ENCODE measurements around the gene ARMH1. TPM values are rescaled to one million over a fixed set of nuclear protein-coding genes. Genes with fewer than 3 reads are reported as not detected.

The ARMH1 gene
- total RNA-seq, 1 experiment from 2014 or later: 0.15 TPM

- ATAC-seq: no peak
- intact Hi-C loops (cut with micrococcal nuclease): no loop called here
- H3K36me3 ChIP-seq (ENCODE audit: low read depth, low read length): peaks cover 12% of the 10 kb centered on the region; the same call in 1 of the 2 replicates
These were observed 32.3 kb upstream of the ARMH1 start for GRCh38 chr1:44642255-44642654.

GRCh38 chr1:44642925-44643324 is 31.6 kb upstream of the ARMH1 start:
- no peak overlapping the region for H3K9ac ChIP-seq (ENCODE audit: low read length)
- H3K27ac ChIP-seq (ENCODE audit: low read length): no peak overlapping the region
- H3K4me2 ChIP-seq (ENCODE audit: low read length): no peak overlapping the region
- no peak overlapping the region for H3K4me3 ChIP-seq (ENCODE audit: low read length)
- no peaks in the 10 kb centered on the region for H3K79me2 ChIP-seq (ENCODE audit: low read length)
- H4K20me1 ChIP-seq (ENCODE audit: low read length): no peaks in the 10 kb centered on the region
- H3K27me3 ChIP-seq (ENCODE audit: low read length): no peaks in the 10 kb centered on the region
- no peaks in the 10 kb centered on the region for H3K4me1 ChIP-seq (ENCODE audit: insufficient read depth, low read length)
- BruUV-seq (replicated peaks): no TSS peak
- TF ChIP-seq CTCF (conservative IDR thresholded peaks at IDR 0.05; ENCODE audit: low read depth, low read length) (no peak), EZH2 (IDR thresholded peaks at IDR 0.05; ENCODE audit: low read length, unreplicated experiment) (no peak), EZH2phosphoT487 (IDR thresholded peaks at IDR 0.05; ENCODE audit: borderline replicate concordance, low read length) (no peak)
- peaks cover 12% of the 10 kb centered on the region; the same call in 1 of the 2 replicates for H3K36me3 ChIP-seq (ENCODE audit: low read depth, low read length)
- no peaks in the 10 kb centered on the region for H3F3A ChIP-seq (ENCODE audit: low read length, unreplicated experiment)
- H3K9me2 ChIP-seq (replicated peaks; ENCODE audit: low read length): no peaks in the 10 kb centered on the region
- H3K9me3 ChIP-seq (ENCODE audit: low read length): no peaks in the 10 kb centered on the region
- ATAC-seq: no peak
- POLR2A ChIA-PET (ENCODE audit: unreplicated experiment): interaction anchor here (0.8 kb wide), 1 partner anchor 13 kb away, joined by 3 read pairs; no protein-coding TSS in a partner anchor
- no peak overlapping the region for H2AFZ ChIP-seq (ENCODE audit: low read length)
- CTCF ChIA-PET: no interaction called here
- no peak for DNase-seq
- intact Hi-C loops (cut with micrococcal nuclease): no loop called here

More at GRCh38 chr1:44642255-44642654, 32.3 kb upstream of the ARMH1 start:
- no peak overlapping the region for H3K9ac ChIP-seq (ENCODE audit: low read length)
- H3K4me1 ChIP-seq (ENCODE audit: insufficient read depth, low read length): peaks cover 3% of the 10 kb centered on the region
- H2AFZ ChIP-seq (ENCODE audit: low read length): no peak overlapping the region
- H3F3A ChIP-seq (ENCODE audit: low read length, unreplicated experiment): no peaks in the 10 kb centered on the region
- H3K79me2 ChIP-seq (ENCODE audit: low read length): no peaks in the 10 kb centered on the region
- no peak for DNase-seq
- no peaks in the 10 kb centered on the region for H3K9me2 ChIP-seq (replicated peaks; ENCODE audit: low read length)
- BruUV-seq (replicated peaks): no TSS peak
- H3K9me3 ChIP-seq (ENCODE audit: low read length): no peaks in the 10 kb centered on the region
- H3K4me3 ChIP-seq (ENCODE audit: low read length): no peak overlapping the region
- H3K4me2 ChIP-seq (ENCODE audit: low read length): no peak overlapping the region
- H4K20me1 ChIP-seq (ENCODE audit: low read length): no peaks in the 10 kb centered on the region
- no peak overlapping the region for H3K27ac ChIP-seq (ENCODE audit: low read length)
- ChIA-PET POLR2A (ENCODE audit: unreplicated experiment) (interaction anchor here (0.8 kb wide), 1 partner anchor 12 kb away, joined by 3 read pairs; no protein-coding TSS in a partner anchor), CTCF (no interaction called here)
- TF ChIP-seq EZH2 (IDR thresholded peaks at IDR 0.05; ENCODE audit: low read length, unreplicated experiment) (no peak), EZH2phosphoT487 (IDR thresholded peaks at IDR 0.05; ENCODE audit: borderline replicate concordance, low read length) (no peak), CTCF (conservative IDR thresholded peaks at IDR 0.05; ENCODE audit: low read depth, low read length) (no peak)
- no peaks in the 10 kb centered on the region for H3K27me3 ChIP-seq (ENCODE audit: low read length)

- no peak overlapping the region for H3K9ac ChIP-seq (ENCODE audit: low read length)
- H3K27me3 ChIP-seq (ENCODE audit: low read length): no peaks in the 10 kb centered on the region
- no TSS peak for BruUV-seq (replicated peaks)
- H3K9me2 ChIP-seq (replicated peaks; ENCODE audit: low read length): no peaks in the 10 kb centered on the region
- H3K36me3 ChIP-seq (ENCODE audit: low read depth, low read length): peaks cover 5% of the 10 kb centered on the region; the same call in 1 of the 2 replicates
- no peaks in the 10 kb centered on the region for H3K79me2 ChIP-seq (ENCODE audit: low read length)
- ChIA-PET POLR2A (ENCODE audit: unreplicated experiment) (no interaction called here), CTCF (no interaction called here)
- H3K27ac ChIP-seq (ENCODE audit: low read length): no peak overlapping the region
- H2AFZ ChIP-seq (ENCODE audit: low read length): no peak overlapping the region
- H3K9me3 ChIP-seq (ENCODE audit: low read length): no peaks in the 10 kb centered on the region
- ATAC-seq (no peak), DNase-seq (no peak)
- H3K4me2 ChIP-seq (ENCODE audit: low read length): no peak overlapping the region
- no peaks in the 10 kb centered on the region for H4K20me1 ChIP-seq (ENCODE audit: low read length)
- intact Hi-C loops (cut with micrococcal nuclease): no loop called here
- no peak for TF ChIP-seq CTCF (conservative IDR thresholded peaks at IDR 0.05; ENCODE audit: low read depth, low read length)
- no peak for TF ChIP-seq EZH2phosphoT487 (IDR thresholded peaks at IDR 0.05; ENCODE audit: borderline replicate concordance, low read length)
- TF ChIP-seq EZH2 (IDR thresholded peaks at IDR 0.05; ENCODE audit: low read length, unreplicated experiment): no peak
- H3K4me3 ChIP-seq (ENCODE audit: low read length): no peak overlapping the region
- no peaks in the 10 kb centered on the region for H3K4me1 ChIP-seq (ENCODE audit: insufficient read depth, low read length)
- H3F3A ChIP-seq (ENCODE audit: low read length, unreplicated experiment): no peaks in the 10 kb centered on the region
These were observed 30.7 kb upstream of the ARMH1 start for GRCh38 chr1:44643721-44644334.

Data from PC-3 (cell line).